ENCODE data around the gene NPHP4.
"Not testable (repeated sequence)": the region's sequence is repeated elsewhere in the genome, so short reads cannot be mapped to it uniquely, and the experiment has no call there.

NPHP4 gene

GRCh38 chr1:5928714-5929400 is 63.4 kb downstream of the NPHP4 start:
- H3K27me3 ChIP-seq (replicated peaks) = no peaks in the 10 kb centered on the region
- in situ Hi-C loops (cut with HindIII; ENCODE audit: low pct_ligation_motif_present, low sequenced_read_pairs) = no loop called here
- no peaks in the 10 kb centered on the region for H3K36me3 ChIP-seq (replicated peaks)
- no peak overlapping the region for H3K27ac ChIP-seq
- H3K4me3 ChIP-seq (ENCODE audit: low read depth, low read length) = no peak overlapping the region
- DNase-seq = no peak
- no peak for TF ChIP-seq CTCF (IDR thresholded peaks at IDR 0.05; ENCODE audit: low read depth, low read length, missing control alignments)

- DNase-seq = no peak
- no peak for TF ChIP-seq CTCF (IDR thresholded peaks at IDR 0.05; ENCODE audit: low read depth, low read length, missing control alignments)
- H3K4me3 ChIP-seq (ENCODE audit: low read depth, low read length) = no peak overlapping the region
- H3K27me3 ChIP-seq (replicated peaks) = no peaks in the 10 kb centered on the region
- no peak overlapping the region for H3K27ac ChIP-seq
- no peaks in the 10 kb centered on the region for H3K36me3 ChIP-seq (replicated peaks)
- in situ Hi-C loops (cut with HindIII; ENCODE audit: low pct_ligation_motif_present, low sequenced_read_pairs) = no loop called here
These were observed 64.5 kb downstream of the NPHP4 start for GRCh38 chr1:5927506-5928370.

- H3K36me3 ChIP-seq (replicated peaks) = no peaks in the 10 kb centered on the region
- TF ChIP-seq CTCF (IDR thresholded peaks at IDR 0.05; ENCODE audit: low read depth, low read length, missing control alignments) = no peak
- no peaks in the 10 kb centered on the region for H3K27me3 ChIP-seq (replicated peaks)
- no peak for DNase-seq
- no peak overlapping the region for H3K27ac ChIP-seq
- in situ Hi-C loops (cut with HindIII; ENCODE audit: low pct_ligation_motif_present, low sequenced_read_pairs) = no loop called here
- no peak overlapping the region for H3K4me3 ChIP-seq (ENCODE audit: low read depth, low read length)
These were observed 65.4 kb downstream of the NPHP4 start for GRCh38 chr1:5926686-5927435.

- H3K36me3 ChIP-seq (replicated peaks); H3K27ac ChIP-seq; H3K4me3 ChIP-seq (ENCODE audit: low read depth, low read length); in situ Hi-C loops (cut with HindIII; ENCODE audit: low pct_ligation_motif_present, low sequenced_read_pairs); H3K27me3 ChIP-seq (replicated peaks): not testable (repeated sequence)
- peak; percentile 27 for DNase-seq
These were observed 69.4 kb downstream of the NPHP4 start for GRCh38 chr1:5922700-5923330.

GRCh38 chr1:5921671-5922070 is 70.6 kb downstream of the NPHP4 start:
- no peaks in the 10 kb centered on the region for H3K27me3 ChIP-seq (replicated peaks)
- in situ Hi-C loops (cut with HindIII; ENCODE audit: low pct_ligation_motif_present, low sequenced_read_pairs) = no loop called here
- no peak overlapping the region for H3K27ac ChIP-seq
- no peak for DNase-seq
- H3K4me3 ChIP-seq (ENCODE audit: low read depth, low read length) = no peak overlapping the region
- no peaks in the 10 kb centered on the region for H3K36me3 ChIP-seq (replicated peaks)
- TF ChIP-seq CTCF (IDR thresholded peaks at IDR 0.05; ENCODE audit: low read depth, low read length, missing control alignments) = no peak

All from brain microvascular endothelial cell (primary cell).